Measurements from ENCODE around the gene C17orf113.

Gene C17orf113

GRCh38 chr17:42050393-42051012, at the start of gene C17orf113:
C17orf113 (minus strand) TSS chr17:42050601; CDS start chr17:42043376, 7,225 bp downstream.
- DNase-seq = peak; percentile 73

GRCh38 chr17:42098730-42099399, 48.5 kb upstream of the C17orf113 start:
- DNase-seq = no peak

- DNase-seq = no peak
These were observed 47.6 kb upstream of the C17orf113 start, which contains the start of gene ZNF385C for GRCh38 chr17:42097691-42098631. ZNF385C (minus strand) TSS chr17:42098473; CDS start chr17:42063056, 35,417 bp downstream.

- DNase-seq = no peak
These were observed 46.1 kb upstream of the C17orf113 start for GRCh38 chr17:42096360-42097111.

GRCh38 chr17:42094375-42095069, 44.1 kb upstream of the C17orf113 start:
- DNase-seq = no peak

GRCh38 chr17:42092939-42093338, 42.5 kb upstream of the C17orf113 start:
- DNase-seq = no peak

- no peak for DNase-seq
These were observed 40.8 kb upstream of the C17orf113 start for GRCh38 chr17:42090964-42091790.

- no peak for DNase-seq
These were observed 38.3 kb upstream of the C17orf113 start for GRCh38 chr17:42088736-42089135.

- peak; percentile 61 for DNase-seq
These were observed 37.6 kb upstream of the C17orf113 start for GRCh38 chr17:42087736-42088705.

GRCh38 chr17:42087042-42087701, 36.8 kb upstream of the C17orf113 start:
- no peak for DNase-seq

- DNase-seq = no peak
These were observed 31.2 kb upstream of the C17orf113 start for GRCh38 chr17:42081516-42082129.

- DNase-seq = no peak
These were observed 29.1 kb upstream of the C17orf113 start for GRCh38 chr17:42079541-42079940.

- no peak for DNase-seq
These were observed 28.1 kb upstream of the C17orf113 start for GRCh38 chr17:42078396-42079043.

GRCh38 chr17:42077755-42078154, 27.4 kb upstream of the C17orf113 start:
- no peak for DNase-seq

- DNase-seq = no peak
These were observed 26.6 kb upstream of the C17orf113 start for GRCh38 chr17:42076797-42077559.

- DNase-seq = no peak
These were observed 25.4 kb upstream of the C17orf113 start for GRCh38 chr17:42075789-42076188.
